Common myeloid progenitor, CD34-positive (primary cell): ENCODE data around the gene KAZN.

ENCODE experiments used
- CTCF ChIA-PET: fragments of 350-600 bp; sonication (Branson Sonifier 250); formaldehyde crosslinking; loops from one replicate; lab custom pipeline; 2021; ENCODE audit warnings: antibody characterized with exemption; lab: Charles Lee
- POLR2A ChIA-PET: fragments of 350-600 bp; sonication (Branson Sonifier 250); formaldehyde crosslinking; loops from one replicate; lab custom pipeline; 2021; ENCODE audit warnings: antibody characterized with exemption; lab: Charles Lee
- DNase-seq, 3 donors: peaks; one replicate each; pipeline versions ENCODE4 v3.0.0 to v3.0.0-alpha.2; 2013
- H3K27ac ChIP-seq, 2 experiments: 1 replicate in 1 of 2; 2 replicates in 1 of 2; pipeline ENCODE4 v1.7.0; 2013; ENCODE audit warnings: inconsistent platforms in 2 of 2, low read length in 2 of 2, mild to moderate bottlenecking in 2 of 2, low read depth in 1 of 2, moderate library complexity in 1 of 2; ENCODE audit not compliant: severe bottlenecking in 2 of 2, insufficient read depth in 1 of 2, poor library complexity in 1 of 2
- H3K27me3 ChIP-seq, 5 experiments: replicated peaks in 2 of 5; 1 replicate in 3 of 5; 2 replicates in 2 of 5; pipeline versions ENCODE4 v1.6.1 to v1.7.0; 2013; ENCODE audit warnings: low read length in 4 of 5, mild to moderate bottlenecking in 2 of 5, moderate library complexity in 2 of 5, inconsistent platforms in 1 of 5; ENCODE audit not compliant: insufficient read depth in 5 of 5, control insufficient read depth in 4 of 5
- H3K36me3 ChIP-seq, 4 experiments: 1 replicate in 2 of 4; 2 replicates in 2 of 4; pipeline versions ENCODE4 v1.6.1 to v1.7.0; 2013; ENCODE audit warnings: low read length in 3 of 4, control low read depth in 1 of 4, mild to moderate bottlenecking in 1 of 4; ENCODE audit not compliant: control insufficient read depth in 4 of 4, insufficient read depth in 4 of 4
- H3K4me1 ChIP-seq, 4 experiments: 1 replicate in 3 of 4; 2 replicates in 1 of 4; pipeline versions ENCODE4 v1.6.1 to v1.7.1; 2013; ENCODE audit warnings: low read length in 3 of 4, mild to moderate bottlenecking in 3 of 4, control low read depth in 1 of 4, inconsistent platforms in 1 of 4, moderate library complexity in 1 of 4; ENCODE audit not compliant: control insufficient read depth in 4 of 4, insufficient read depth in 4 of 4; ENCODE audit errors: control extremely low read depth in 1 of 4
- H3K4me3 ChIP-seq, 7 experiments: 1 replicate in 4 of 7; 2 replicates in 3 of 7; pipeline versions ENCODE4 v1.5.1 to v1.7.0; 2013; ENCODE audit warnings: mild to moderate bottlenecking in 7 of 7, low read length in 6 of 7, moderate library complexity in 6 of 7, inconsistent platforms in 2 of 7, low read depth in 2 of 7, control low read depth in 1 of 7; ENCODE audit not compliant: insufficient read depth in 4 of 7, control insufficient read depth in 1 of 7; ENCODE audit errors: extremely low read depth in 1 of 7
- H3K9me3 ChIP-seq, 5 experiments: 1 replicate in 4 of 5; 2 replicates in 1 of 5; pipeline versions ENCODE4 v1.6.1 to v1.7.1; 2013; ENCODE audit warnings: low read length in 4 of 5, mild to moderate bottlenecking in 2 of 5, inconsistent platforms in 1 of 5, low read depth in 1 of 5, moderate library complexity in 1 of 5; ENCODE audit not compliant: control insufficient read depth in 4 of 5, insufficient read depth in 2 of 5; ENCODE audit errors: control extremely low read depth in 1 of 5
- WGBS: methylation state at CpG from one replicate; pipeline ENCODE4 v1.1.5; 2013; ENCODE audit not compliant: insufficient coverage; 5-methylcytosine and 5-hydroxymethylcytosine counted together

KAZN gene

GRCh38 chr1:15167386-15167785 lies 568.9 kb downstream of the KAZN start:
- no peaks in the 10 kb centered on the region for H3K27me3 ChIP-seq
- H3K4me3 ChIP-seq = no peak overlapping the region
- no peak for DNase-seq
- CTCF ChIA-PET = interaction anchor here (1.1 kb wide), 1 partner anchor 21 kb away, joined by 3 read pairs; no protein-coding TSS in a partner anchor
- H3K4me1 ChIP-seq = peaks cover 0 to 48% (median 7%) of the 10 kb centered on the region in 4 experiments
- WGBS = 100% methylated on average over 1 of the region's 3 CpGs
- POLR2A ChIA-PET = interaction anchor here (0.6 kb wide), 1 partner anchor 87 kb away, joined by 3 read pairs; no protein-coding TSS in a partner anchor
- no peaks in the 10 kb centered on the region for H3K9me3 ChIP-seq
- no peaks in the 10 kb centered on the region for H3K36me3 ChIP-seq
- no peak overlapping the region for H3K27ac ChIP-seq
